Raji (cell line): ENCODE data around the gene CCDC60.

ENCODE experiments used
- POLR2A ChIP-seq: IDR thresholded peaks from 2 replicates; pipeline ENCODE4 v1.6.1; 2011; ENCODE audit warnings: low read depth, low read length, control low read depth; ENCODE audit not compliant: insufficient read depth

The CCDC60 gene

DNA sequence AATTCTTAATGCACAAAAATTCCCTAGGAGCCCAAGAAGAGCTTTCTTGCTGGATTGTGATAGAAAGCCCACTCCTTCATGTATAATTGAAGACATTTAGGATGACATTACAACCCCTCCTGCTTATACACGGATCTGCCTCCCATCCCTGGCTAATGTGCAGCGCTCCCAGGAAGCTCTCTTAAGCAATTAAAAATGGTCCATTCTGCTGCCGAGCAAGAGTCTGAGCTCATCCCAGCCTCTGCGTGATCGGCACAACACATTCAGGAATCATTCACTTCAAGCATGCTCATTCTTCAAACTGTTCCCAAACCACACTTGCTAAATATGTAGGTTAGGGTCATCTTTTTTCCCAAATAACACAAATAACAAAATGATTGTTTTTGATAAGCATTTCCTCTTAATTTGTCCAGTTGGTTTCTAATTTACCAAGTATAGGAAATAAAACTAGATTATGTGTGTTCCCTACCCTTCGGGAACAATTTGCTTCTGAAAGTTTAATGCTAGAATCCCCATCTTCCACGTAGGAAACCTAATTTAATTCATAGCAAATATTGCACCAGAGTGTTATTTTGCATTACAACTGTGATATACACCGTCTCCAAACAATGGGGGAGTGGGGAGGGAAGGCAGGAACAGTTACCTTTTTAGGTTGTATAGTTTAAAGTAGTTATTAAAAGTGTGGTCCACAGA is 241.7 kb downstream of the CCDC60 start:
- TF ChIP-seq POLR2A: no peak

DNA sequence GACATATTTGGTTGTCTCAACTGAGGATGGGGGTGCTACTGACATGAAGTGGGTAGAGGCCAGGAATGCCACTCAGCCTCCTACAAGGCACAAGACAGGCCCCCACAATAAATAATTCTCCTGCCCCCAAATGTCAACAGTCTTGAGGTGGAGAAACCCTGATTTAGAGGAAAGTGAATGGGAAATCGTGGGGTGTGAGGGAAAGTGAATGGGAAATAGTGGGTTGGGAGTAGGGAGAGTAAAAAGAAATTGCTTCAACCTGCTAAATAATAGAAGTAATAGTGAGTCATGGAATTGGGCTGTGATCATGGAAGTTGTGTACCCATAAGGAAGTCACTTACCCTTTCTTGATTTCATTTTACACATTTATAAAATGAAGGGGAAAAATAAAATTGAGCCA is 242.4 kb downstream of the CCDC60 start:
- TF ChIP-seq POLR2A: no peak

DNA sequence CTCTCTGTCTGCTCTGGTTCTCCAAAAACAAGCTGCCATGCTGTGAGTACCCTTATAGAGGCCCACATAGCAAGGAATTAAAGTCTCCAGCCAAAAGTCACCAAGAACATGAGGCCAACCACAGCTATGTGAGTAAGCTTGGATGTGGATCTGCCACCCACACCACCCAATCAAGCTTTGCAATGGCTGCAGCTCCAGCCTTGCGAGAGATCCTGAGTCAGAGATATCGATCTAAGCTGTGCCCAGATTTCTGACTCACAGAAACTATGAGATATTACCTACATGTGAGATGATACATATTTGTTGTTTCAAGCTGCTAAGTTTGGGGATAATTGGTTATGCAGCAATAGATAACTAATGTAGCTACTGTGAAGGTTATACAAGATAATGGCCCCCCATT is 243.6 kb downstream of the CCDC60 start:
- no peak for TF ChIP-seq POLR2A

DNA sequence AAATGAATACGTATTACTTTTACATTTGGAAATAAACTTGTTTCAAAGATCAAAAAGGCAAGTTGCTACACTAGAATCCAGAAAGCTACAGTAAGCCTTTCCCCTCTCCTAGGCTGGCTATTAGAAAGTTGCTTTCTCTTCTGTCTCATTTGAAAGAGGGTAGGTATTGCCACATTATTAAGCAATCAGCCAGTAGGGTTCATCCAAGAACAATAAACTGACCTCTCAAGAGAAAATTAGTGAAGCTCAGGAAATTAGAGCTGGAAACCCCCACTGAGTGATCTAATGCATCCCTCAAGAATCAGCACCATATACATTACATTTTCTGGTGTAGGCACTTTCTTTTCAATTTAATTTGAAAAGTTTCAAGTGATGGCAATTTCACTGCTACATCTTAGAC is 254.6 kb downstream of the CCDC60 start:
- TF ChIP-seq POLR2A: no peak

DNA sequence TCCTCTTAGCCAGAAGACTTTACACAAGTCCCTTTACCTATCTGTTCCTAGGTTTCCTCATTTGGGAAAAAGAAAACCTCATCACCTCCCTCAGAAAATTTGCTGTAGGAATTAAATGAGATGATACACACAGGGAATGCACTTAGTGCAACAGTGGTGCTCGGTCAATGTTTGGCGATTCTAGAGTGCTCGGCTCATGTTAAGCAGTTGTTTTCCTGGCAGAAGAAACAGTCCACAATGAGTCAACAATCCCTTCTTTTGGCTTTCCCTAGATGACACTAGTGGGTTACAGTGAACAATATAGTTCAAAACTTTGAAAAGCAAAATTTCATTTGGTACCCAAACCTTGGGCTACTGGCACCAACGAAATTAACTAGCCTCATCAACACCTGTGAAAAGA is 255.1 kb downstream of the CCDC60 start:
- TF ChIP-seq POLR2A: no peak
